GM12878 (cell line): ENCODE data around the gene PRKX. TPM values are rescaled to one million over a fixed set of nuclear protein-coding genes. Genes with fewer than 3 reads are reported as not detected.

ENCODE experiments used
- ATAC-seq: fragments of 200-7000 bp; cut with Tn5 transposase; 3 replicates; pipeline ENCODE4 v1.9.1; 2020; ENCODE audit warnings: mild to moderate bottlenecking, moderate library complexity
- BruUV-seq: library from RNA; stranded (reverse); fragments of 400-500 nt; replicated peaks from 2 replicates; lab custom pipeline; 2021; lab: Mats Ljungman, UMichigan
- CTCF ChIA-PET: fragments of 300-600 bp; sonication (Branson Sonifier 250); formaldehyde crosslinking; extraction: SDS; loops from one replicate; lab custom pipeline; 2021; ENCODE audit warnings: inconsistent platforms; lab: Yijun Ruan, JAX
- POLR2A ChIA-PET: fragments of 350-600 bp; formaldehyde crosslinking; extraction: SDS; loops from one replicate; lab custom pipeline; 2021; ENCODE audit warnings: inconsistent platforms; lab: Charles Lee
- RAD21 ChIA-PET: fragments of 300-600 bp; sonication (Branson Sonifier 250); formaldehyde crosslinking; loops from one replicate; lab custom pipeline; 2023; ENCODE audit warnings: antibody characterized with exemption; ENCODE audit not compliant: unreplicated experiment; lab: Charles Lee
- SMC1A ChIA-PET: fragments of 300-600 bp; sonication (Branson Sonifier 250); formaldehyde crosslinking; loops from one replicate; lab custom pipeline; 2023; ENCODE audit not compliant: unreplicated experiment, uncharacterized antibody; lab: Charles Lee
- DNase-seq: peaks from one replicate; pipeline ENCODE4 v3.0.0-alpha.2; 2011; ENCODE audit warnings: low read depth, low spot score
- FAIRE-seq: peaks from 3 replicates; lab custom pipeline; 2011; peaks lifted over from hg19 to GRCh38; lab: Jason Lieb, UNC
- H2AFZ ChIP-seq: 2 replicates; pipeline ENCODE4 v1.6.0; 2011; ENCODE audit warnings: low read depth, low read length, control low read depth; ENCODE audit not compliant: control insufficient read depth
- H3K27ac ChIP-seq: 2 replicates; pipeline ENCODE4 v1.5.1; 2011; ENCODE audit warnings: control low read depth; ENCODE audit not compliant: control insufficient read depth, insufficient read depth
- H3K27me3 ChIP-seq, 2 experiments: replicated peaks in 1 of 2; 2 replicates each; pipeline versions ENCODE4 v1.6.0 to v1.6.1; 2011; ENCODE audit warnings: low read length in 1 of 2; ENCODE audit not compliant: control insufficient read depth in 2 of 2, insufficient read depth in 2 of 2
- H3K36me3 ChIP-seq, 2 experiments: 2 replicates each; pipeline ENCODE4 v1.5.1; 2011; ENCODE audit warnings: low read length in 1 of 2; ENCODE audit not compliant: control insufficient read depth in 2 of 2, insufficient read depth in 2 of 2
- H3K4me1 ChIP-seq: 2 replicates; pipeline ENCODE4 v1.6.1; 2011; ENCODE audit warnings: mild to moderate bottlenecking, low read length, moderate library complexity, mixed read lengths; ENCODE audit not compliant: control insufficient read depth, insufficient read depth
- H3K4me2 ChIP-seq: 2 replicates; pipeline ENCODE4 v1.6.0; 2011; ENCODE audit warnings: control low read depth; ENCODE audit not compliant: control insufficient read depth, insufficient read depth
- H3K4me3 ChIP-seq: fragments of 200-600 bp; sonication (generic); 2 replicates; pipeline ENCODE4 v1.5.1; 2016
- H3K79me2 ChIP-seq: 2 replicates; pipeline ENCODE4 v1.6.0; 2011; ENCODE audit warnings: low read length; ENCODE audit not compliant: control insufficient read depth, insufficient read depth
- H3K9ac ChIP-seq: 2 replicates; pipeline ENCODE4 v1.8.0; 2011; ENCODE audit warnings: low read length, control low read depth, mixed read lengths; ENCODE audit not compliant: control insufficient read depth, insufficient read depth
- H3K9me3 ChIP-seq: replicated peaks from 3 replicates; pipeline ENCODE4 v1.5.1; 2011; ENCODE audit warnings: mild to moderate bottlenecking, low read length; ENCODE audit not compliant: control insufficient read depth, insufficient read depth
- H4K20me1 ChIP-seq: 2 replicates; pipeline ENCODE4 v1.6.0; 2011; ENCODE audit not compliant: control insufficient read depth, insufficient read depth
- DPF2 ChIP-seq: fragments of 450-650 bp; IDR thresholded peaks from 2 replicates; pipeline ENCODE4 v1.6.1; 2017; ENCODE audit warnings: mild to moderate bottlenecking
- E2F8 ChIP-seq: fragments of 450-650 bp; IDR thresholded peaks from 2 replicates; pipeline ENCODE4 v1.6.1; 2018; ENCODE audit warnings: mild to moderate bottlenecking, low read depth, moderate library complexity; ENCODE audit not compliant: partially characterized antibody
- MEF2A ChIP-seq: IDR thresholded peaks from 2 replicates; pipeline ENCODE4 v1.6.1; 2011; ENCODE audit warnings: low read depth, mild to moderate bottlenecking, low read length, moderate library complexity; ENCODE audit not compliant: insufficient read depth
- MEF2B ChIP-seq: fragments of 450-650 bp; IDR thresholded peaks from 2 replicates; pipeline ENCODE4 v1.6.1; 2018; ENCODE audit warnings: mild to moderate bottlenecking, moderate library complexity; ENCODE audit not compliant: partially characterized antibody, poor library complexity, severe bottlenecking
- POLR2AphosphoS5 ChIP-seq: IDR thresholded peaks from 2 replicates; pipeline ENCODE4 v1.6.1; 2011; ENCODE audit warnings: mild to moderate bottlenecking, low read length, inconsistent platforms
- REST ChIP-seq: IDR thresholded peaks from 2 replicates; pipeline ENCODE4 v1.6.1; 2012; ENCODE audit warnings: mild to moderate bottlenecking, low read depth, low read length
- WGBS: methylation state at CpG from one replicate; pipeline ENCODE4 v1.1.6; 2016; ENCODE audit warnings: low lambda C conversion rate; ENCODE audit not compliant: insufficient replicate concordance, insufficient coverage; ENCODE audit errors: missing lambda C conversion rate; 5-methylcytosine and 5-hydroxymethylcytosine counted together
- in situ Hi-C: fragments of 300-500 bp; cut with MboI; formaldehyde crosslinking; loops from 9 replicates; pipeline ENCODE4 v1.14.3; 2018; ENCODE audit warnings: mixed read lengths
- intact Hi-C: fragments of 100-400 bp; cut with micrococcal nuclease; formaldehyde crosslinking; loops from one replicate; pipeline ENCODE4 v1.14.2; 2022; ENCODE audit not compliant: unreplicated experiment
- polyA plus RNA-seq, 11 experiments: library from polyadenylated mRNA; depleted of rRNA in 4 of 11; unstranded in 6 of 11; stranded (reverse) in 5 of 11; fragments of >200 nt; fragmentation: Nextera tagmentation in 4 of 11; fragmentation: Illumina TruSeq in 1 of 11; extraction: Ambion mirVana in 4 of 11; extraction: Trizol in 1 of 11; gene quantifications; 1 replicate in 1 of 11; 2 replicates in 10 of 11; pipeline versions ENCODE4 v1.2.1 to v1.2.3, GENCODE V29; 2011 to 2016; ENCODE audit warnings: inconsistent platforms in 2 of 11, missing spikeins in 2 of 11, low read depth in 1 of 11
- total RNA-seq, 4 experiments: library from RNA; depleted of rRNA in 3 of 4; stranded (reverse); fragments of >200 nt in 3 of 4; fragmentation: Illumina TruSeq in 1 of 4; extraction: Trizol in 1 of 4; gene quantifications; 2 replicates each; pipeline versions ENCODE4 v1.2.1 to v1.2.3, GENCODE V29; 2013 to 2021

The PRKX gene
- total and polyA plus RNA-seq, 10 of the 15 experiments (the other 5 are each of a cell fraction or from before 2014, with no cell fraction given): 3.9 to 45.3 (median 23.9) TPM

DNA sequence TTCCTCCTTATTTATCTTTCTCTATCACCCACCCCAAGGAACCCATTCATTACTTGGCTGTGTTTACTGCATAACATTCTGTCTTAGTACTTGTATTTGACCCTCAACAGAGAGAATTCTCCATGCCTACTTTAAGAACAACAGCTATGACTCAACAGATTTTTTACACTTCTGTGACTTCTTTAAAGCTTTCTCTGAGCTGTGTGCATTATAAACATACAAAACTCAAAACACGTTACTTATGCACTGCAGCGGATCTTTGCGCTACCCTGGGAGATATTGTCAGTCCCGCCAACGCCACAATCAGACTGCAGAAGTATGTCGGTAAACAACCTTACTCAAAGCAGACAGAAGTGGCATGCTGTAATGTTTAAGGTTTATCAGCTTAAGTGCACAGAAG, 35.1 kb downstream of the PRKX start:
- Histone ChIP-seq H3K27me3 (no peaks in the 10 kb centered on the region), H3K4me2 (no peak overlapping the region), H4K20me1 (no peaks in the 10 kb centered on the region), H3K79me2 (no peaks in the 10 kb centered on the region; the same call in 1 of the 2 replicates), H3K27ac (no peak overlapping the region), H3K9ac (no peak overlapping the region), H2AFZ (no peak overlapping the region)
- ChIA-PET POLR2A (no interaction called here), SMC1A (no interaction called here)
- no peak for FAIRE-seq
- intact Hi-C loops: no loop called here
- no peak for TF ChIP-seq MEF2A
- TF ChIP-seq POLR2AphosphoS5: no peak
- TF ChIP-seq REST: no peak
- no peak for TF ChIP-seq MEF2B
- no peak for TF ChIP-seq DPF2
- TF ChIP-seq E2F8: no peak
- TF ChIP-seq, all 136 proteins: peak for 0
- ChIA-PET CTCF (interaction anchor here (1.8 kb wide), 1 partner anchor 133 kb away, joined by 5 read pairs; no protein-coding TSS in a partner anchor), RAD21 (no interaction called here)
- in situ Hi-C loops: no loop called here
- no peak for DNase-seq
- Histone ChIP-seq H3K36me3 (peaks cover 0 to 3% of the 10 kb centered on the region in 2 experiments; a peak in 3 of 4 replicates), H3K4me3 (no peak overlapping the region), H3K9me3 (no peaks in the 10 kb centered on the region), H3K4me1 (no peaks in the 10 kb centered on the region)
- 96% methylated on average over 6 of the region's 6 CpGs for WGBS
- ATAC-seq: no peak
- BruUV-seq: no TSS peak
